WTC11 (cell line): ENCODE data around the gene FAM72A.
"Not testable (repeated sequence)": the region's sequence is repeated elsewhere in the genome, so short reads cannot be mapped to it uniquely, and the experiment has no call there.

Experiments used
- CREB1 ChIP-seq: sonication (generic); formaldehyde crosslinking; IDR thresholded peaks from 2 replicates; pipeline ENCODE4 v1.8.0; 2023; ENCODE audit warnings: mild to moderate bottlenecking, missing genetic modification reagents
- CTCF ChIP-seq: fragments of 200-600 bp; IDR thresholded peaks from 2 replicates; pipeline ENCODE4 v1.8.0; 2022; ENCODE audit warnings: antibody characterized with exemption
- SP1 ChIP-seq: sonication (generic); formaldehyde crosslinking; conservative IDR thresholded peaks from 2 replicates; pipeline ENCODE4 v1.8.1; 2022; ENCODE audit warnings: missing genetic modification reagents

- TF ChIP-seq CTCF; CREB1 (CRISPR knock-in tag); SP1 (CRISPR knock-in tag): not testable (repeated sequence)
Measured at GRCh38 chr1:206183788-206184187, 18.9 kb downstream of the FAM72A start.
